HG03442 (cell line): ENCODE data around the gene PRRC2C.
"Not testable (repeated sequence)": the region's sequence is repeated elsewhere in the genome, so short reads cannot be mapped to it uniquely, and the experiment has no call there.

ENCODE experiments used
- ATAC-seq: cut with Tn5 transposase; IDR thresholded peaks from one replicate; pipeline ENCODE4 v1.9.1; 2021; ENCODE audit warnings: mild to moderate bottlenecking, moderate library complexity; ENCODE audit not compliant: unreplicated experiment

The PRRC2C gene

DNA sequence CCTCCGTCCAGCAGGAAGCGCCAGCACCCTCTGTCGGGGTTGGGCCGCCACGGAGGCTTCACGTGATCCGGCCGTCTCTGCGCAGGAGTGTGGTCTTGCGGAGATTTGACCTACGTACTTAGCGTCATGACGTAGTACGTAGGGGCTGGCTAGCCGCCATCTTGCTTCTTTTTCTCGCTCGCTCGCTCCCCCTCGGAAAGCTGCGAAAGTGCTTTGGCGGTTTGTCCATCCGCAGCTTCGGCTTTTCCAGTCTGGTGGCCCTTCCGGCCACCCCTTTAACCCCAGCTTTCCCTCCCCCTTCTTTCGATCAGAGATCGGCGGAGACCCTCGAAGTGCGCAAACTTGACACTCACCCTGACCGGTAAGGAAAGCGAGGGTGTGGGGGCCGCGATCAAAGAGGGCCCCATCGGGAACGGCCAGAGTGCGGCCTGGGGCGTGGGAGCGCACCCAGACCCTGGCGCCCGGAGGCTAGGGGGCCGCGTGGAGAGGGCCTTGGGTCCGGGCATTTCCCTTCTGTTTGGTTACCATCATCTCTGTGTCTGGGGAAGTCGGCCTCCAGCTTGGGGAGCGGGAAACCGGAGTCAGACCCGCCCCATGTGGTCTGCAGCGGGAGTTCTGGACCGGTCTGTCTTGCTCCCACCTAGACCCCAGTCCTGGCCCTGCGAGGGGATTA lies at the start of gene PRRC2C:
Gene PRRC2C, plus strand, starts transcription at position 156 of the 673 bp plus-strand sequence. CDS start 26,559 bp downstream, outside the sequence.
- peak; percentile 96 for ATAC-seq

DNA sequence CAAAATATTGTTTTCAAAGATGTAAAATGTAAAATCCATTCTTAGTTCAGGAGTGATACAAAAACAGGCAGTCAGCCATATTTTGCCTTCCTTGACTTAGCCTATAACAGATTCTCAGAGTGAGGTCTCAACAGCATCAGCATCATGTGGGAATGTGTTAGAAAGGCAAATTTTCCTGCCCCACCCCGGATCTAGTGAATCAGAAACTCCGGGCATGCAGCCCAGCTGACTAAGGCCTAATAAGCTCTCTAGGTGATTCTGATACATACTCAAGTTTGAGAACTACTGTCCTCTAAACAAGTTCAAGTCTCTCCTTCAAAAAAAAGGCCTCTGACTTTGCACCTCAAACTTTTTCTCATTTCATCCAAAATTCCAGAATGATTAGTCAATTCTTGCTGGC lies 46.9 kb upstream of the PRRC2C start:
- no peak for ATAC-seq

DNA sequence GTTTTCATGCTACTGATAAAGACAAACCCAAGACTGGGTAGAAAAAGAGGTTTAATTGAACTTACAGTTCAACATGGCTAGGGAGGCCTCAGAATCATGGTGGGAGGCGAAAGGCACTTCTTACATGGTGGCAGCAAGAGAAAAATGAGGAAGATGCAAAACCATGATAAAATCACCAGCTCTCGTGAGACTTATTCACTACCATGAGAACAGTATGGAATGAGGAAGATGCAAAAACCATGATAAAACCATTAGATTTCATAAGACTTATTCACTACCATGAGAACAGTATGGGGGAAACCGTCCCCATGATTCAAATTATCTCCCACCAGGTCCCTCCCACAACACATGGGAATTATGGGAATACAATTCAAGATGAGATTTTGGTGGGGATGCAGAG lies 45.1 kb upstream of the PRRC2C start:
- not testable (repeated sequence) for ATAC-seq

DNA sequence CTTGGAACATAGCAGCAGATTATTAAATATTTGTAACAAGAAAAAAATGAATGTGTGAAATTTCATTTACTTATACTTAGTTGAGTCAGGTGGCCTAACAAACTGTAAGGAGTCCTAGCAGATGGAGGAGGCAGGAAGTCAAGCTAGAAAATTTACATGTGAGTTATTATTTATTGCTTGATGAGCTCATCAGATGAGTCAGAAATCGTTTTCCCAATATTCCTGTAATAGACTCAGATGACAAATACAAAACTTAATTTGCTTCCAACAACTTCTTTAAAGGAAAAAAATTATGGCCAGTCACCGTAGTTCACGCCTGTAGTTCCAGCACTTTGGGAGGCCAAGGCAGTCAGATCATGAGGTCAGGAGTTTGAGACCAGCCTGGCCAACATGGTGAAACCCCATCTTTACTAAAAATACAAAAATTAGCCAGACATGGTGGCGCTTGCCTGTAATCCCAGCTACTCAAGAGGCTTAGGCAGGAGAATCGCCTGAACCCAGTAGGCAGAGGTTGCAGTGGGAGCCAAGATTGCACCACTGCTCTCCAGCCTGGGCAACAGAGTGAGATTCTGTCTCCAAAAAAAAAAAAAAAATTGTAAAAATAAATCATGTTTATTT lies 43.9 kb upstream of the PRRC2C start:
- ATAC-seq, result not testable (repeated sequence)

DNA sequence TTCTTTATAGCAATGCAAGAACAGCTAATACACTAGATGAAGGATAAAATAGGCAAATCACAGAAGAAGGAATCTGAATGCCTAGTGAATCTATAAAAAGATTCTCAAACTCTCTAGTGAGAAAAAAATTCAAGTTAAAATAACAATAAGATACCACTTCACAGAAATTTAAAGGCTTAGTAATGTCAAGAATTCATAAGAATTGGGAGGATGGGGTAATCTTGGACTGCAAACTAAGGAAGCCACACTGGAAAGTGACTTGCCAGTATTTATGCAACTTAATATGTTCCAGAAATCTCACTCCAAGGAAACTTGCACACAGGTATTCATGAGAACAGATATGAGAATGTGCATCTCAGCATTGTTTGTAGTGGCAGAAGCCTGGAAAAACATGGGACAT lies 38.9 kb upstream of the PRRC2C start:
- no peak for ATAC-seq

DNA sequence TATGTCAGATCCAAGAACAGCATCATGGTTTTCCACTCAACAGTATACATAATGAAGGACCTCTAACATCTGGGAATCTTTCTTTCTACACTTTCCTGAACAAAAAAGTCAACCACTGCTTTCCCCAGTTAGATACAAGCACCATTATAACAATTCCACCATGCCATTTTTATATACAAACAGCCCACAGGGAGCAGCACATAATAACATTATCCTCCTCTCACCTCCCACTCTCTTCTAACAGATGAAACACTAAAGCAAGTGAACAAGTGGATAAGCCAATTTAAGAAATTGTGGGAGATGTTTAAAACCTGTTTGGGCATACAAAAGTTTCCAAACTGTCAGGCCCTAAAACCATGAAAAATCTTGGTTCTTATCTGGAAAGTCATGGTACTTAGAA lies 29.4 kb upstream of the PRRC2C start:
- ATAC-seq, result no peak

DNA sequence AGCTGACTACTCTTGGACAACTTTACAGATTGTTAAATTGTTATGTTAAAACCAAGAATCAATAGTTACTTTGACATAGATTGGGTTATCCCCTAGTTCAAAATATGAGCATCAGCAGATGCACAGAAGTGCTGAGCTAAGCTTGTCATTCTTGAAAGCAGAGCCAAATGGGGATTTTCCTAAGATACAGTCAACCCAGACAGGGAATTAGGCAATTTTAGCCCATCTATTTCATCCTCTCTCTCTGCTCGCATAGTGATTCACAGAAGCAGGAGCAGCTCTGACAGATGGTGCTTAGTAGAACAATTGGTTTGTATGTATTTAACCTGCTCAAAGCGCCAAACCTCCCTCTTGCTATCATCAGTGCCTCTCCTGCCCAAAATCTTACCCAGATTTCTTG lies 27.9 kb upstream of the PRRC2C start:
- ATAC-seq, result no peak

DNA sequence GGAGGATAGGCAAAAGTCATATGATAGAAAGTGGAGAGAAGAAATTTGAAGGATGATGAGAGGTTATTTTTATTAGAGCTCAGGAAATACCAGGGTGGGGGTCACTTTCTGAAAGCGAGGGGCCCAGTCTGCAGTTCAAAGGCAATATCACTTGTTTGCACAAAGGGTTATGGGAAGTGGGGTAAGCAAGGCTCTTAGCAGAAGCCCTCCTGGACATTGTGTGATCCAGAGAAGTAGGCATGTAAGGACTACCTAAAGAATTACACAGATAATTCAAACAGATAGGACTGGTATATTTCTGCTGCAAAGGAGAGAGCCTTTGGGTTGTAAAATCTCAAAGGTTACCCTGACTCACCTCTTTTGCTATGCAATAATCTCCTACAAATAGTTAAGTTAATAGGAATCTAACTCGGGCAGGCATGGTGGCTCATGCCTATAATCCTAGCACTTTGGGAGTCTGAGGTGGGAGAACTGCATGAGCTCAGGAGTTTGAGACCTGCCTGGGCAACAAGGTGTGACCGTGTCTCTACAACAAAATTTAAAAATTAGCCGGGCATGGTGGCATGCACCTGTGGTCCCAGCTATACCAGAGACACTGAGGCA lies 25.2 kb upstream of the PRRC2C start:
- no peak for ATAC-seq

DNA sequence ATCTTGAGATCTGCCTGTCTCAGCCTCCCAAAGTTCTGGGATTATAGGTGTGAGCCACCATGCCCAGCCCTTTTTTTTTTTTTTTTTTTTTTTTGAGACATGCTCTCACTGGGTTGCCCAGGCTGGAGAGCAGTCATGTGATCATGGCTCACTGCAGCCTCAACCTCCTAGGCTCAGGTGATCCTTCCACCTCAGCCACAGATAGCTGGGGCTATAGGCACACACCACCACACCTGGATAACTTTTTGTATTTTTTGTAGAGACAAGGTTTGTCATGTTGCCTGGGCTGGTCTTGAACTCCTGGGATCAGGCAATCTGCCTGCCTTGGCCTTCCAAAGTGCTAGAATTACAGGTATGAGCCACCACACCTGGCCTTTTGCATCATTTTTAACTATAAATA lies 17.7 kb upstream of the PRRC2C start:
- no peak for ATAC-seq

DNA sequence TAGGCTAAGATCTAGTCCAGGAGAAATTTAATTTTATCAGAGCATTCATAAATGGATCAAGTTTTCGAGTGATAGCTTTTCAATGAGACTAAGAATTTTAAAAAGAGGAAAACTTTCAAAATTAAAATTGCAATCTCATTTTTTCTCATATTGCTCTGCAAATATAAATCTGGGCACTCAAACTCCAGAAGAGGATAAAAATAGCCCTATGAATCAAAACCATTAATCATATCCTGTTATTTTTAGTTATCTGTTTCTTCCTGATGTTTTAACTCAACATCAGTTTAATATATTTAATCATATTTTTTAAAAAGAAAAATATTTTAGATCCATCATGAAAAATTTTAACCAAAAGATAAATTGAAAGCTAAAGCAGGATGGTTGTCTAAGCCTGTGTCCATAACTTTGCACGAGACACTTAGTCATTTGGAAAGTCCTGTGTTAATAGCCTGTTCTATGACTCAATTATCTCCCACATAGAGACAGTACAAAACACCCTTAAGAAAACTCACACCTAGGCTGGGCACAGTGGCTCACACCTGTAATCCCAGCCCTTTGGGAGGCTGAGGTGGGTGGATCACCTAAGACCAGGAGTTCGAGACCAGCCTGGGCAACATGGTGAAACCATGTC lies 17.1 kb upstream of the PRRC2C start:
- peak; percentile 93 for ATAC-seq

DNA sequence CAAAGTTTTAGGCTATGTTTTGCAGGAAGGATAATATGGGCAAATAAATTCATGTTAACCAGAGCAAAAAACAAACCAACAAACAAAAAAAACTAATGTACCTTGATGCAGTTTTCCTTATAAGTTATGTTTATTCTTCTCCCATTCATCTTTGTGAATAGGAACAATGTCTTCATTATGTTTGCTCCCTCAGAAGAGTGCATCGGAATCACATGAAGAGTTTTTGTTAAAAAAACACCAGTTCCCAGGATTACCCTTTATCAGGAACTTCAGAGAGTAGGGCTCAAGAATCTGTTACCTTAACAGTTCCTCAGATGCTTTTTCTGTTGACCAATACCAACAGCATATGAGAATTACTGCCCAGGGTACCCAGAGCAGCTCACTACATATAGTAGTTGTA lies 14.6 kb upstream of the PRRC2C start:
- no peak for ATAC-seq

DNA sequence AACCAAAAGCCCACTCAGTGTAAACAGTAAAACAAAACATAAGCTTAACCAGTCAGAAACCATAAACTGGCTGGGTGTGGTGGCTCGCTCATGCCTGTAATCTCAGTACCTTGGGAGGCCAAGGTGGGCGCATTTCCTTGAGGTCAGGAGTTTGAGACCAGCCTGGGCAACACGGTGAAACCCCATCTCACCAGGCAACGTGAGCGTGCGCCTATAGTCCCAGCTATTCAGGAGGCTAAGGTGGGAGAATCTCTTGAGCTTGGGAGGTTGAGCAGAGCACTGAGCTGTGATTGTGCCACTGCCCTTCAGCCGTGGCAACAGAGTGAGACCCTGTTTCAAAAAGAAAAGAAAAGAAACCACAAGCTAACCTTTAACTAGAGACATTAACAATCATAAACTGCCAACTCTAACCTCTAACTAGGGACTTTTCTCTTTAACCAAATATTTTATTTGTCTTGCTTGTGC lies 13.1 kb upstream of the PRRC2C start:
- no peak for ATAC-seq

DNA sequence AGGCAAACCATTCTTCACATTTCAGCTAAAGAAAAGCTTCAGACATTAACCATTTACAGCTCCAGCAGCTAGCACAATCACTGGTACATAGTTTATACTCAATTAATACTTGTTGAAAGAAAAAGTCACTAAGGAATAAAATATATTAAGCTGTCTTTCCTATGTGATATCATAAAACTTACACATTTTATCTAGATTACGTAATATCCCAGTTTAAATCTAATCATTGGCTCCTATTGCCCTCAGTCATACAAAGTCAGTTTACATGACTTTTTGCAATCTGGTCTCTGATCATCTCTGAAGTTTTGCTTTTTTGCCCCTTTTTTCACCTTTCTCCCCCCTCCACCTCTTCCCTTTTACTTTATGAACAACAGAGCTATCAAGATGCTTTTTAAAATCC lies 8.5 kb upstream of the PRRC2C start:
- no peak for ATAC-seq

DNA sequence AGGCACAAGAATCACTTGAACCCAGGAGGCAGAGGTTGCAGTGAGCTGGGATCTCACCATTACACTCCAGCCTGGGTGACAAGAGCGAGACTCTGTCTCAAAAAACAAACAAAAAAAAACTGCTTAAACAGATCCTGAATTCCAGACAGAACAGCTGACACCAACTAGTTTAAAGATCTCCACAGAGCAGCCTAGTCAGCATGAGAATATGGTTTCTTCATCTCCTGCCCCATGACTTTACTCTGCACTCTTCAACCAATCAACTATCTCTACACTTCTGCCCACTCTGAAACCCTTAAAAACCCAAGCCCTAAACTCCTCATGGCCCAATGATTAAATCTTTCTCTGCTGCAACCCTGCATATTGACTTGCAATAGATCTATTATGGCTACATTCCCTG lies 7.5 kb upstream of the PRRC2C start:
- ATAC-seq, result no peak

DNA sequence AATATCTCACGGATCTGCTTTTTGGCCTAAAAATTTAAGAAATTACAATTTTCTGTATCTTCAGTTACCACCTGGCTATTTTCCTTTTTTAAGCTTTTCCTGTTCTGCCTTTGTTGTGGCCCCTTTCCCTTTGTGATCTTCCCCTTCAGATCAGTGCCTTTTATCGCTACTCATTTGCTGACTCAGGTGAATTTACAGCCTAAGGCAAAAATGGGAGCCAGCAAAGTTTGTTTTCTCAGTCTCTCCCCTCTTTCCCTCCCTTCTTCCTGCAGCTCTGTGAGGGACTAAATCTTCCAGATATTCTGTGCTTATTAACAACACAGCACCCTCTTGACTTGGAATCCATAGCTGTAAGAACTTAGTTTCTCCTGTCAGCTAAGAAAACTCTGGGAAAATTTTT lies 5.3 kb upstream of the PRRC2C start:
- ATAC-seq, result no peak

DNA sequence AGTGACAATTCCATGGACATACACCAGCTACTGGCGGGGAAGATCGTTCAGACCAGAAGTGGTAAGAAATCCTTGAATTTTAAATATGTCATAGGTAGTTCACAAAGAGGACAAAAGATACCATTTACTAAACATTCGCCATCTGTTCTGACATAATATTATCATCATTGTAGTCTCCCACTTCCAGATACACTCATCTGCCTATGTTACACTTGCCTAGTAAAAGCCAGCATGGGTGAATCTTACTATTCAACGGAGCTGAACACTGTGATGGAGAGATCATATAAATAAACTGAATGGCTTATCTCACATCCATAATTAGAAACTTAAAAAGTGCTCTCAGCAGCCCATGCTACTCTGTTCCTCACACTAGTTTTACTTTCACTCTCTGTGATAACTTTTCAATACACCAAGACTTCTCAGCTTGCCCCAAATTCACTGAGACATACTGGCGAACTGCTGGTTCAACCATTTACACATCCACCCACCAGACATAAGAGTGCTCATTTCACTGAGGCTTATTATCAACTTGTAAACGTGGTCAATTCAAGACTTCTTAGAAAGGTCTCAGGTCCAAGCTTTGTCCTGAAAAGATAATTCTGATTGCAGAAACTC lies 463 bp upstream of the PRRC2C start:
- ATAC-seq, result peak; percentile 52

DNA sequence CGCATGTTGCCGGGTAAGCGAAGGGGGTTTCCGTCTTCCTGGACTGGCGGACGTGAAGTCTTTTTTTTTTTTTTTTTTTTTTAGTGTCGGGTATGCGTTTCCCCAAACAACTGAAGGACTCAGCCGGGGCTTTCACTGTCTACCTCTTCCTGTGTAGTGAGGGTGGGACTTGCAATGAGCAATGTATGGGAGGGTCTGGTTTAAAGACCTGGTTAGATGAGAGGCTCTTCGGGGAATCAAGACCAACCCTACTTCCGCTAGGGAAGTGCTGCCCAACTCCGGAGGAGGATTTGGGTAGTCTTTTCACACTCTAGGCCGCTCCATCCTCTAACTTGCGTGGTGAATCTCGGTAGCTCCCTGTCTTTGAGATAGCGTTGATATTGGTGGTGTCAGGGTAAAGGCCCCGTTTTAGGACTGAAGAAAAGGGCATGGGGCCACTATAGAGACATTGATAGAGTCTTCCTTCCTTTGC lies 754 bp downstream of the PRRC2C start:
- peak; percentile 38 for ATAC-seq

DNA sequence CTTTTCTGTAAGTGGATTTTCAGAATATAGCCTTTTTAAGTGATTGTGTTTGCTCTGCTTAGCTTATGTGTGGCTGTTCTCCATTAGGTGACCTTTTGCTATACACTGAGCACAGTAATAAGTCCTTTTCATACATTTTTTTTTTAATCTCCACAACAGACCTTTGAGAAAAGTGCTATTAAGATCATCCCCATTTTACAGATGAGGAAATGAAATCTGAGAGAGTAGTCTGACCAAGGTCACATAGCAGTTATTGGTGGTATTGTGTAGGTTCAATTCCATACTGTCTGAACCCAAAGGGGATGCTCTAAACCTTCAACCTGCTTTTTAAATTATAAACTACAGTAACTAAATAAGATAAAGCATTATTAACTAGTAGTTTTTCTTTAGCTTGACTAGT lies 1.7 kb downstream of the PRRC2C start:
- no peak for ATAC-seq

DNA sequence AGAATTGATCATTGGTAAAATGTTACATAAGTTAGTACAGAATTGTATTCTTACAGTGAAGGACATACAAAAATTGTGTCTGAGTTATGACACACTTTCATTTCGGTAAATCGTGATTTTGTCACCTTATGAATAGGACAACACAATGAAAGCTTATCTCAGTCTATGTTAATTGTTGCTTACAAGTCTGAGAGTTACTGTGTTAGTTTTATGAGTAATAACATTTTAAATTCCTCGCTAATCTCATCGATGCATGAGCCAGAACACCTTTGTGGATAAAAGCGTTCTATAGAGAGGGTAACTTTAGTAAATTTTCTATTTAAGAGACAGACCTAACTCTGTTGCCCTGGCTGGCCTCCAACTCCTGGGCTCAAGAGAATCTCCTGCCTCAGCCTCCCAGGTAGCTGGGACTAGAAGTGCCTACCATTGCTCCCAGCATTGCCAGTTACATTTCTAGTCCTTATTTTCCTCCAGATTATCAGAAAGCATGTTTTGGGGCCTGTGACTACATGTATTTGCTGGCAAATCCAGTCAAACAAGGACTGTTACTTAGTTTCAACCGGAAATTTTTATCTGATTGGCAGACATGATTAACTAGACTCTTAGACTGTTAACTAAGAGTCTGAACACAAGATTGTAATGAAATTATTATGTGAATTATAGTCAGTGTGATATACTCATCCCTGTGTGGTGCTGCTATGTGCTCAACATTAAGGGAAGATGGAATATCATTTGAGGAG lies 3.0 kb downstream of the PRRC2C start:
- ATAC-seq, result no peak

DNA sequence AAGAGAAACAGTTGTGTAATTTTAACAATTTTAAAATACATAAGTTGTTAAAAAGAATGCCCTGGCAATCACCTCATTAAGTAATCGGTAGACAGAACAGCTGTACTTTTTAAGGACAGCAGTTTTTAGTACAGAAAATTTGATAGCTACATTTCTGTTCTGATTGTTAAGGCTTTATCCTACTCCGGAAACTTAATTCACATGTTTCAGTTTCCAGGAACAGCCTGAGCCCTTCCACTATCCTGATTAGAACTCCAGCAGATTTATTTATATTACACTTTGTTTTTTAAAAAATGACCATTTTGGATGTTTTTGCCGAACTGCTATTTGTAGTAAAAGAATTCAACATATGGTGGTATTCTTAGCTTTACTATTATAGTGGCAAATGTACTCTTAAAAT lies 8.7 kb downstream of the PRRC2C start:
- no peak for ATAC-seq

DNA sequence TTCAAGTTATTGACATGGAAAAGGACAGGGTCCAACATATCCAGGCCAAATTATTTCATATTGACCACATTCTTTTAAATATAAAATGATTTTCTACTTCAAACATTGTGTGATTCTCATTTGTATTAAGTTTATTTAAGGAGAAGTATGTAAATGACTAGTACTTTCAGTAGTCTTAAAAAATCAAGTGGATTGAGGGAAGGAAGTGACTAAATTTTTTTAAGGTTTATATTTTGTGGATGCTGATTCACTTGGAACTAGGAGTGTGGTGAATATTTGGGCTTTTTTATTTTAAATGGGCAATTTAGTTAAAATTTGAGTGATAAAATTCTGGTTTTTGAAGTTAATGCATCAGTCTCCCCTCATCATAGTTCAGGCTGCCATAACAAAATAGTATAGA lies 10.1 kb downstream of the PRRC2C start:
- ATAC-seq, result no peak
